Mesothelial cell of epicardium (in vitro differentiated cells): ENCODE data around the gene MTIF2. TPM values are rescaled to one million over a fixed set of nuclear protein-coding genes. Genes with fewer than 3 reads are reported as not detected.
"Not testable (repeated sequence)": the region's sequence is repeated elsewhere in the genome, so short reads cannot be mapped to it uniquely, and the experiment has no call there.

Experiments used
- DNase-seq, 2 experiments: peaks; one replicate each; pipeline ENCODE4 v3.0.0; 2021; ENCODE audit warnings: low spot score in 2 of 2; ENCODE audit not compliant: unreplicated experiment in 2 of 2
- H3K27ac Mint-ChIP-seq: 2 replicates; pipeline ENCODE4 v1.8.0; 2021; ENCODE audit warnings: mixed read lengths
- H3K27me3 Mint-ChIP-seq: 2 replicates; pipeline ENCODE4 v1.8.0; 2021; ENCODE audit warnings: low read depth, mixed read lengths
- H3K36me3 Mint-ChIP-seq: 2 replicates; pipeline ENCODE4 v1.8.0; 2021; ENCODE audit warnings: mixed read lengths
- H3K4me1 Mint-ChIP-seq: 2 replicates; pipeline ENCODE4 v1.8.0; 2021; ENCODE audit warnings: mixed read lengths
- H3K4me3 Mint-ChIP-seq: 2 replicates; pipeline ENCODE4 v1.8.0; 2021; ENCODE audit warnings: mild to moderate bottlenecking, moderate library complexity, mixed read lengths
- H3K9me3 Mint-ChIP-seq: 2 replicates; pipeline ENCODE4 v1.8.0; 2021; ENCODE audit warnings: mixed read lengths
- CTCF ChIP-seq: fragments of 200-600 bp; sonication (generic); IDR thresholded peaks from one replicate; pipeline ENCODE4 v1.5.0; 2021; ENCODE audit warnings: antibody characterized with exemption; ENCODE audit not compliant: unreplicated experiment
- total RNA-seq: library from RNA; stranded (reverse); gene quantifications from 3 replicates; pipeline ENCODE4 v1.2.1, GENCODE V29; 2021

The MTIF2 gene
- total RNA-seq, 1 donor from 2014 or later: 24.5 TPM

GRCh38 chr2:55277310-55277709 is 8.3 kb upstream of the MTIF2 start:
- no peak for TF ChIP-seq CTCF
- Mint-ChIP-seq H3K27me3 (no peaks in the 10 kb centered on the region), H3K4me1 (peaks cover 17% of the 10 kb centered on the region), H3K9me3 (no peaks in the 10 kb centered on the region), H3K4me3 (no peak overlapping the region), H3K36me3 (no peaks in the 10 kb centered on the region), H3K27ac (no peak overlapping the region)
- DNase-seq: no peak

- H3K36me3 Mint-ChIP-seq, H3K9me3 Mint-ChIP-seq, H3K4me3 Mint-ChIP-seq, H3K27ac Mint-ChIP-seq, H3K27me3 Mint-ChIP-seq, DNase-seq: not testable (repeated sequence)
- peaks cover 10% of the 10 kb centered on the region for H3K4me1 Mint-ChIP-seq
Measured at GRCh38 chr2:55274346-55274745, 5.3 kb upstream of the MTIF2 start.

GRCh38 chr2:55269645-55269990 is 587 bp upstream of the MTIF2 start:
- no peaks in the 10 kb centered on the region for H3K27me3 Mint-ChIP-seq
- no peak for DNase-seq
- peaks cover 2% of the 10 kb centered on the region for H3K36me3 Mint-ChIP-seq
- H3K9me3 Mint-ChIP-seq: no peaks in the 10 kb centered on the region
- H3K27ac Mint-ChIP-seq: peak overlapping the region; percentile 98
- TF ChIP-seq CTCF: no peak
- peak overlapping the region; percentile 93 for H3K4me3 Mint-ChIP-seq
- peaks cover 18% of the 10 kb centered on the region for H3K4me1 Mint-ChIP-seq

GRCh38 chr2:55268288-55268906 is 634 bp downstream of the MTIF2 start:
- Mint-ChIP-seq H3K9me3 (no peaks in the 10 kb centered on the region), H3K4me1 (peaks cover 18% of the 10 kb centered on the region), H3K36me3 (peaks cover 4% of the 10 kb centered on the region), H3K27ac (peak overlapping the region; percentile 98), H3K27me3 (no peaks in the 10 kb centered on the region), H3K4me3 (peak overlapping the region; percentile 93)
- no peak for TF ChIP-seq CTCF
- DNase-seq: no peak

GRCh38 chr2:55259586-55259985 is 9.4 kb downstream of the MTIF2 start:
- not testable (repeated sequence) for H3K27me3 Mint-ChIP-seq, H3K36me3 Mint-ChIP-seq, H3K4me1 Mint-ChIP-seq, H3K4me3 Mint-ChIP-seq, H3K27ac Mint-ChIP-seq, DNase-seq, H3K9me3 Mint-ChIP-seq

- no peaks in the 10 kb centered on the region for H3K9me3 Mint-ChIP-seq
- TF ChIP-seq CTCF: no peak
- peaks cover 18% of the 10 kb centered on the region for H3K36me3 Mint-ChIP-seq
- H3K27ac Mint-ChIP-seq: no peak overlapping the region
- no peak overlapping the region for H3K4me3 Mint-ChIP-seq
- H3K4me1 Mint-ChIP-seq: no peaks in the 10 kb centered on the region
- DNase-seq: no peak
- H3K27me3 Mint-ChIP-seq: no peaks in the 10 kb centered on the region
Measured at GRCh38 chr2:55252832-55253231, 16.2 kb downstream of the MTIF2 start.

- peaks cover 16% of the 10 kb centered on the region for H3K36me3 Mint-ChIP-seq
- H3K4me3 Mint-ChIP-seq: no peak overlapping the region
- no peaks in the 10 kb centered on the region for H3K27me3 Mint-ChIP-seq
- DNase-seq: no peak
- no peak for TF ChIP-seq CTCF
- no peaks in the 10 kb centered on the region for H3K4me1 Mint-ChIP-seq
- H3K27ac Mint-ChIP-seq: no peak overlapping the region
- no peaks in the 10 kb centered on the region for H3K9me3 Mint-ChIP-seq
Measured at GRCh38 chr2:55247025-55247424, 22.0 kb downstream of the MTIF2 start.
